ENCODE measurements around the gene FUT8.
"Not testable (repeated sequence)": the region's sequence is repeated elsewhere in the genome, so short reads cannot be mapped to it uniquely, and the experiment has no call there.

The FUT8 gene

DNA sequence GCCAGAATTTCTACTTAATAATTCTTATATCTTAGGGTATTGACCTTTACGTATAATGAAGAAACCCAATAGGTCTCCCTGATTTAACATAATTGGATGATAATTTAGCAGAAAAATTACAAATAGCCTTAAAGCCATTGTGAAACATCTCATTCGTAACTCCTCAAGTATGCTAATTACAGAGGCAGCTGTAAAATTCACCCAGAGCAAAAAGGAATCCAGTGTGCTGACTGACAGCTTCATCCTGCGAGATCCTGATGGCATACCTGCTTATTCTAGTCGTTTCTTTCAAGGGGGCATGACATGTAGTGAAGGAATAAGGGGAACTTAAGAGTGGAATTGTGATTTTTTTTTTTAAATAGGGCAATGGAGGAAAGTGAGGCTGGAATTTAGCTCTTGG is 291.5 kb downstream of the FUT8 start:
- DNase-seq: no peak

GRCh38 chr14:65704437-65704836 is 291.9 kb downstream of the FUT8 start:
- DNase-seq: no peak

DNA sequence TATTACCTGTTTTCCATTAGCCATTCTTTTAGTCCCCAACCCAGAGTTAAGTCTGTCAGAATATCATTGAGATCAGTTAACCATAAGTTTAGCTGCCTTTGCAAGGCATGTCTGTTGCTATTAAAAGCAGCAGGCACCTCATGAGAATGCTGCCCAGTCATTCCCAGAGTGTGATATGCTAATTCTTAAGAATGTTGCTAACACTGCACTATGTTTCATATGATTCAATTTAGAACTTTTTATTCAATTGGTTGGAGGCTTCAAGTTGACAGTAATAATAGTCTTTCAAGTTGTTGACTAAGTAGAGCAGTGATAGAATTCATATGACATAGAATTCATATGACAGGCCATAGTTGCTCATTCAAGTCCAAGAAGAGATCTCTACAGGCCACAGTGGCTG is 292.3 kb downstream of the FUT8 start:
- DNase-seq: no peak

- no peak for DNase-seq
Measured at GRCh38 chr14:65709576-65709975, 297.0 kb downstream of the FUT8 start.

DNA sequence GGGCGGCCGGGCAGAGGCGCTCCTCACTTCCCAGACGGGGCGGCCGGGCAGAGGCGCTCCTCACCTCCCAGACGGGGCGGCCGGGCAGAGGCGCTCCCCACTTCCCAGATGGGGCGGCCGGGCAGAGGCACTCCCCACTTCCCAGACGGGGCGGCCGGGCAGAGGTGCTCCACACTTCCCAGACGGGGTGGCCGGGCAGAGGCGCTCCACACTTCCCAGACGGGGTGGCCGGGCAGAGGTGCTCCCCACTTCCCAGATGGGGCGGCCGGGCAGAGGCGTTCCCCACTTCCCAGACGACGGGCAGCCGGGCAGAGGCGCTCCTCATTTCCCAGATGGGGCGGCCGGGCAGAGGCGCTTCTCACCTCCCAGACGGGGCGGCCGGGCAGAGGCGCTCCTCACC is 304.3 kb downstream of the FUT8 start:
- DNase-seq: not testable (repeated sequence)

DNA sequence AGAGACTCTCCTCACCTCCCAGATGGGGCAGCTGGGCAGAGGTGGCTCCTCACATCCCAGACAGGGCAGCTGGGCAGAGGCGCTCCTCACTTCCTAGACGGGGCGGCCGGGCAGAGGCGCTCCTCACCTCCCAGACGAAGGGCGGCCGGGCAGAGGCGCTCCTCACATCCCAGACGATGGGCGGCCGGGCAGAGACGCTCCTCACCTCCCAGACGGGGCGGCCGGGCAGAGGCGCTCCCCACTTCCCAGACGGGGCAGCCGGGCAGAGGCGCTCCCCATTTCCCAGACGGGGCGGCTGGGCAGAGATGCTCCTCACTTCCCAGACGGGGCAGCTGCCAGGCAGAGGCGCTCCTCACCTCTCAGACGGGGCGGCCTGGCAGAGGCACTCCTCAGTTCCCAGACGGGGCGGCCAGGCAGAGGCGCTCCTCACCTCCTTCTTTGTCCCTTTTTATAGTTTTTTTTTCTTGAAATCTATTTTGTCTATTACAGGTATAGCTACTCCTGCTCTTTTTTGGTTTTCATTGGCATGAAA is 304.9 kb downstream of the FUT8 start:
- not testable (repeated sequence) for DNase-seq

- DNase-seq: no peak
Measured at GRCh38 chr14:65718629-65719028, 306.1 kb downstream of the FUT8 start.

- DNase-seq: no peak
Measured at GRCh38 chr14:65720171-65720570, 307.6 kb downstream of the FUT8 start.

GRCh38 chr14:65720743-65721142 is 308.2 kb downstream of the FUT8 start:
- DNase-seq: no peak

GRCh38 chr14:65723348-65723747 is 310.8 kb downstream of the FUT8 start:
- DNase-seq: no peak

GRCh38 chr14:65728604-65729003 is 316.1 kb downstream of the FUT8 start:
- DNase-seq: no peak

DNA sequence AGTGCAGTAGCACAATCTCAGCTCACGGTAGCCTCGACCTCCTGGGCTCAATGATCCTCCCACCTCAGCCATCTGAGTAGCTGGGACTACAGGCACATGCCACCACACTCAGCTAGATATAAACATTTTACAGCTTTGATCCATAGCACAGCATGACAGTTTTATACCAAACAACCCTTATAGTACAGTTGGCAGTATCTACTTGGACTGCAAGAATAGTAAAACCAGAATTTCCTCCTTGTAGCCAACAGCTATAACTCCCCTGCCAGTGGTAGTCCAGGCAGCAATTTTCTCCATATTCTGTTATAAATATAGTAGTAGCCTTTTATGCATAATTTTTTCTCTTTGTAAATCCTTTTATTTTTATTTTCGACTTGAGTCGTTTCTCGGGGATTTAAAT is 317.0 kb downstream of the FUT8 start:
- DNase-seq: no peak

DNA sequence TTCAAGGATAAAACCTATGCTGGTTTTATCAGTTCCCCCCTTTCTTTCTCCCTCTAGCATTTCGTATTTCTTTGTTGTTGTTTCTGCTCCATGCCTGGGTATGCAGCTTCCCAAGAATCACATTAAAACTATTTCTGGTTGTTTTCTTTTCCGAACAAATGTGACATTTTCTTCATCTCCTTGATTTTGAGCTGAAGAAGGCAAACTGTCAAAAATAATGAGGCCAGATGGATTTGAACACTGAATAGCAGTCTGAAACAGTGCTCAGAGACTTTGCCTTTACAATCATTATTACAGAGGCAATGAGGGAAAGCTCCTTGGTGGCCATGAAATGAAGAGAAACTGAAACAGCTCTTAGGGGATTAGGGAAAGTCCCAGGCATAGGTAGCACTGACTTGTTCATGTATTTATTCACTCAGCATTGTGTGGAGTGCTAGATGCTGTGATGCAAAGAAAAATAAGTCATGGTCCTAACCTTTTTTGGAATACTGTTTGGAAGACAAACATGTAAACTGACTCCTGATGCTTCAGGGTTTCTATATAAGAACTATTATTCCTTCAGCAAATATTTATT is 319.5 kb downstream of the FUT8 start:
- no peak for DNase-seq

DNA sequence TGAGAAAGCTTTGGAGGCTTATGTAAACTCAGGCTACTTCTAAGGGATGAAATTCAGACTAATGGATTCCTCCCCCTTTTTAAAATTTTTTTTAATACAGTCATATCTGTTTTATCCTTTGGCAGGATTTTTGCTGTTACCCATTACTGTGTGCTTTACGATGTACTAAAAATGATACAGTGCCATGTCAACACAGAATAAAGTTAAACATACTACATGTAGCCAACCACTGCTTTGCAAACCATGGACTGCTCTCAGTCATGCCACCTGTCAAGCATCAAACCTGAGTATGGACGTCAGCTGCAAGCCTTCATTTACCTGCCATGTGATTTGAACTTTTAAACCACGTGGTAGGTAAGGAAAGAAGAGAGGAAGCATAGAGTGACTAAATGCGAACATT is 325.8 kb downstream of the FUT8 start:
- no peak for DNase-seq

DNA sequence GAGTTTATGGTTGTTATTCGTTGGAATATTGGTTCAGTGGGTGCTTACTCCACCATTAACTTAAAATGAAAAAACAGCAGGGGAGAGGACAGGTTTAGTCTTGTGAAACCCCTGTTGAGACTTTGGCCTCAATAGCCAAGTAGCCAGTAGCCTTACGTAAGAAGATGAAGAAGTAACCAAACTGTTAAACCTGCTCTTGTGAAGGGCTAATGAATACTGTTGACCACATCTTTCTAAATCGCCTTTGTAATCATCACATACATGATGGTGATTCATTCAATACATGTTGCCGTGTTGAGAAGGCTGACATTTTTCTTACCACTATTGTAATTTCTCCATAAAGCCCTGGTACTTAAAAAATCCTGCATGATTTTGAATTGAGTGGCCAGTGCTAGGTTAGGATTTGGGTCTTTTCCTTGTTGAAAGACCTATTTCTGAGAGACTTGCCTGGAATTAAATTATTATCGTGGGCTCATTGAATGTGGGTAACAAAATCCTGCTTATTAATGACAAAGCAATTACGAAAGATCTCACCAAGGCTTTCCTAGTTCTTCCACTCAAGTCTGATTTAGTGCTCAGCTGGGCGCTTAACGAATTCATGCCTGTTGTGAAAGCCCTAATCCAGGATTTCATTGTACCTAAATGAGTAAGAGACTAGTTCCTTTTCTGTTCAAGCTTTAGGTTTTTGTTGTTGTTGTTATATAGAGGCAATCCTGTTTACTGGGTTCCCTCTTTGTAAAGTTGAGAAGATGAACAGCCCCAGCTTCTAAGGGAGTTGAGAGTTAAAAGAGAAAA is 333.1 kb downstream of the FUT8 start:
- DNase-seq: no peak

GRCh38 chr14:65748796-65749195 is 336.3 kb downstream of the FUT8 start:
- no peak for DNase-seq

DNA sequence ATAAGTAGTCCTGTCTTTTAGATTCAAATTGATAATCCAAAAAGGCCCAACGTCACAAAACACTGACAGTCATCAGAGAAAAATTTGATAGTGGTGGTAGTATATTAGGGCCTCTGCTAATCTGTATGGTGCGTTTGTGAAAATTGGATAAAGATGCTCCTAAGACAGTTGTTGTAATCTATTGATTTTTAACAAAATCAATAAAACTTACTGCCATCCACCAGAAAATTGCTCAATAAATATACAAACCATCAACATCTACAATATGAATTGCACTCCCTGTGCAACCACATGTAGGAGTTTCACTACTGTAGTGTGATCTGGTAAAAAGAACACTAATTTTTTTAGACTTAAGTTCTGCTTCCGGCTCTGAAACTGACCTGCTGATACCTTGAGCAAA is 336.8 kb downstream of the FUT8 start:
- no peak for DNase-seq

DNA sequence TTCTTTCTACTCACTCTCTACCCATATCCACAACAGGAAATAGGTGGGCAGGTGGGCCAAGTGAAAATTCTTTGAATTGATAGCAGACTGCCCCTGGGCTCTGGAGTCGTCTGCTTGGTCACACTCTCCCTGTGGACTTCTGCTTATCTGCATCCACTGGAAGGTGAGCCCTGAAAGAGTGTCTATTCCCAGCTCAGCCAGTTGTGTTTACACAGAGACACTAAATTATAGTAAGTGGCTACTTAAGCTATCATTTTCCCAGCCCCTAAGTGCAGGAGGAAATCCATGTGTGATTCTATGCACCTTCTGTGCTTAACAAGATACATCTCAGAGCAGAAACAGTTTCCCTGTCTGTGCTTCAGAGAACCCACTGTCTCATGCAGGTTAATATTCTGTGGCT is 338.4 kb downstream of the FUT8 start:
- no peak for DNase-seq

DNA sequence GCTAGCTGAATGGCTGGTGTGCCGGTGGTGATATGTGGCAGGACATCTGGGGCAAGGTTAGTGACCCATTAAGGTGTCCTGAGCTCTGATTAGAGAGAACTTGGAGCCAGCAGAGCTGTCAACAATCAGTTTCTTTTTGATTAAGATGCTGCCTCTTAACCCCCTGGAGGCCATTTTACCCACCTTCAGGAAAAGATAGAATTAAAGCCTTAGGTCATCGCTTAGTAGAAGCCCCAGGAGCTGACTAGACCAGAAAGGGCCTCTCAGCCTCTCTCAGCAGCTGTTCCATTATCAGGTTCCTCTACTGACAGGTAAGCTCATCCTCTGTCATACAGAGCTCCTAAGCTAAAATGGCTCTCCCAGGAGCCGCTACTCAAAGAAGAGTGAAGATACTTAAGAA is 339.0 kb downstream of the FUT8 start:
- no peak for DNase-seq

DNA sequence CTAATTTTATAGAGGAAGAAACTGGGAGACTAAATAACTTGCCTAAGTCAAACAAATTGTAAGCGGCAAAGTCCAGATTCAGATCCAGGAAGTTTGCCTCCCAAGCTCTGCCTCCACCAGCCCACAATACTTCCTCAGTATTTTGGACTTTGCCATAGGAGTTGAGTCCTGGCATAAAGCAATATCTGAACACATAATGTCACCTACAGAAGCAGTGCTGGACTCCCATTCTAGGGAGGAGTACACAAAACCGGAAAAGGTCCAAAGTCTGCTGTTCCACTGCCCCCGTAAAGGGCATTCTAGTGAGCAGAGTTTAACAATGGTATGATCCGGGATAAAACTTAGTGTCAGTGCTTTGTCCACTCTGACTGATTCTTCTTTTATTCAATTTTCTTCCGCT is 340.5 kb downstream of the FUT8 start:
- no peak for DNase-seq

DNA sequence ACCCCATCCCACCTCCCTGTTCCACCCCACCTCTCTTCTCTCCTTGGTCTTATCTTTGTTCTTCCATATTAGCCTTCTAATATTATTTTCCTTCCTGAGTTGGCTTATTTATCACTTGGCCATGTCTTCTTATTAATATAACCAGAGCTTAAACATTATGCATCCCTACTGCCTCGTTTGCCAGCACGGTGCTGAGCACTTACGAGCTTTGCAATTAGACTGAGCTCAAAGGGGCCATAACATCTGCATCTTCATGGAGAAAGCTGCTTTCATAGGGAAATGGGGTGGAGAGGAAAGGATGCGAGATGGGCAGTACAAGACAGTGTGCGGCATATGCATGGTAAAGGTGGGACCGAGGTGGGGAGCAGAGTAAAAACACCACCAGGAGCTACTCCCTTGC is 342.8 kb downstream of the FUT8 start:
- DNase-seq: no peak

DNA sequence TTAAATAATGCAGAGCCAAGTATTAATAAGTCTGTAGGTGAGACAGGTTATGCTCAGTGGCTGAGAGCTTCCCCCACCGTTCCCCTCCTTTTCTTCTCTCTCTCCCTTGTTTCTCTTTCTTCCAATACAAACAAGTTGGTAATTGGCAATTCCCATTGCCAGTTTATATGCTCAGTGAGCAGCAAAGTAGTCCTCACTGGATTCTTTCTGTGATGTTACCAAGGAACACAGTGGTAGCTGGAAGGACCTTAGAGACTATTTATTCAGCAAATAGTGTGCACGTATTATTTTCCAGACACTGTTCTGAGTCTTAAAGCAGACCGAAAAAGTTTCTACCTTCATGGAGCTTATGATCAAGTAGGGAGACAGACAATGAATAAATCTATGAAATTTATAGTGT is 344.4 kb downstream of the FUT8 start:
- DNase-seq: no peak

GRCh38 chr14:65769151-65769550 is 356.6 kb downstream of the FUT8 start:
- DNase-seq: peak in 12 of 56 donors; percentile 2 to 43 (median 6)

All from nucleus accumbens (tissue), 56 donors.